Cardiac muscle cell (in vitro differentiated cells and primary cell): ENCODE results near the gene USP21. TPM values are rescaled to one million over a fixed set of nuclear protein-coding genes. Genes with fewer than 3 reads are reported as not detected.

Source experiments
- DNase-seq, 2 donors: peaks; one replicate each; pipeline versions ENCODE4 v3.0.0 to v3.0.0-alpha.2; 2010 to 2017; ENCODE audit warnings: low read depth in 1 of 2, low spot score in 1 of 2
- H3K27ac ChIP-seq: fragments of 200-600 bp; sonication (generic); 2 replicates; pipeline ENCODE4 v1.5.1; 2016
- H3K27me3 ChIP-seq: fragments of 200-600 bp; sonication (generic); 2 replicates; pipeline ENCODE4 v1.6.0; 2016; ENCODE audit warnings: control low read depth
- H3K36me3 ChIP-seq: fragments of 200-600 bp; sonication (generic); 2 replicates; pipeline ENCODE4 v1.5.1; 2016; ENCODE audit warnings: control low read depth
- H3K4me1 ChIP-seq: fragments of 200-600 bp; sonication (generic); 2 replicates; pipeline ENCODE4 v1.8.1; 2017; ENCODE audit warnings: low read depth, mild to moderate bottlenecking, mixed run types
- H3K4me3 ChIP-seq: fragments of 200-600 bp; sonication (generic); 2 replicates; pipeline ENCODE4 v1.5.1; 2016; ENCODE audit warnings: mild to moderate bottlenecking
- H3K9me3 ChIP-seq: fragments of 200-600 bp; sonication (generic); 2 replicates; pipeline ENCODE4 v1.5.1; 2017; ENCODE audit warnings: low read depth, mild to moderate bottlenecking, control low read depth
- CTCF ChIP-seq: IDR thresholded peaks from 2 replicates; pipeline ENCODE4 v1.5.1; 2012; ENCODE audit warnings: low read depth, mild to moderate bottlenecking, low read length
- polyA plus RNA-seq: library from polyadenylated mRNA; unstranded; fragments of >200 nt; fragmentation: Nextera tagmentation; extraction: Ambion mirVana; gene quantifications from 2 replicates; pipeline ENCODE4 v1.2.1, GENCODE V29; 2016
- total RNA-seq: library from RNA; depleted of rRNA; stranded (reverse); fragments of >200 nt; gene quantifications from 2 replicates; pipeline ENCODE4 v1.2.3, GENCODE V29; 2016

USP21 gene
- total and polyA plus RNA-seq, 2 experiments from 2014 or later = 19.6 to 48.8 TPM

- DNase-seq = peak; percentile 84 to 92
- H3K4me1 ChIP-seq = no peaks in the 10 kb centered on the region
- no peak for TF ChIP-seq CTCF
- peaks cover 21% of the 10 kb centered on the region for H3K36me3 ChIP-seq
- H3K9me3 ChIP-seq = no peaks in the 10 kb centered on the region
- no peaks in the 10 kb centered on the region for H3K27me3 ChIP-seq
- peak within 1 kb of the TSS; percentile 44 for H3K27ac ChIP-seq
- H3K4me3 ChIP-seq = peak within 1 kb of the TSS; percentile 61
Measured at GRCh38 chr1:161177112-161177935, 18.0 kb downstream of the USP21 start, which contains the start of gene B4GALT3. B4GALT3 (minus strand) TSS chr1:161177507; CDS start chr1:161176060, 1,447 bp downstream.

GRCh38 chr1:161177936-161178244 is 18.6 kb downstream of the USP21 start:
- no peak for TF ChIP-seq CTCF
- peak overlapping the region; percentile 44 for H3K27ac ChIP-seq
- no peak overlapping the region for H3K4me3 ChIP-seq

GRCh38 chr1:161179698-161180097 is 20.4 kb downstream of the USP21 start:
- no peaks in the 10 kb centered on the region for H3K27me3 ChIP-seq
- peaks cover 7% of the 10 kb centered on the region for H3K36me3 ChIP-seq
- H3K9me3 ChIP-seq = no peaks in the 10 kb centered on the region
- no peaks in the 10 kb centered on the region for H3K4me1 ChIP-seq
- TF ChIP-seq CTCF = no peak
- DNase-seq = no peak
- no peak overlapping the region for H3K27ac ChIP-seq
- H3K4me3 ChIP-seq = no peak overlapping the region

More at GRCh38 chr1:161177936-161178244, 18.6 kb downstream of the USP21 start:
- Histone ChIP-seq H3K36me3 (peaks cover 20% of the 10 kb centered on the region), H3K9me3 (no peaks in the 10 kb centered on the region), H3K4me1 (no peaks in the 10 kb centered on the region), H3K27me3 (no peaks in the 10 kb centered on the region)
- no peak for DNase-seq

- peak; percentile 32 for TF ChIP-seq CTCF
- Histone ChIP-seq H3K9me3 (no peaks in the 10 kb centered on the region), H3K27ac (no peak overlapping the region), H3K4me3 (no peak overlapping the region), H3K27me3 (no peaks in the 10 kb centered on the region), H3K36me3 (no peaks in the 10 kb centered on the region), H3K4me1 (no peaks in the 10 kb centered on the region)
- DNase-seq = no peak
Measured at GRCh38 chr1:161180639-161181038, 21.3 kb downstream of the USP21 start.

- H3K4me3 ChIP-seq = no peak overlapping the region
- no peaks in the 10 kb centered on the region for H3K36me3 ChIP-seq
- H3K4me1 ChIP-seq = no peaks in the 10 kb centered on the region
- no peaks in the 10 kb centered on the region for H3K27me3 ChIP-seq
- no peak overlapping the region for H3K27ac ChIP-seq
- no peak for DNase-seq
- no peaks in the 10 kb centered on the region for H3K9me3 ChIP-seq
- no peak for TF ChIP-seq CTCF
Measured at GRCh38 chr1:161182214-161182613, 22.9 kb downstream of the USP21 start.
